NB4 (cell line): ENCODE results near the gene RYR2.

Experiments used
- CTCF ChIP-seq: IDR thresholded peaks from one replicate; pipeline ENCODE4 v1.5.1; 2012; ENCODE audit warnings: low read depth, low read length
- MAX ChIP-seq: IDR thresholded peaks from 2 replicates; pipeline ENCODE4 v1.6.1; 2011; ENCODE audit warnings: low read depth, low read length
- POLR2A ChIP-seq: IDR thresholded peaks from 2 replicates; pipeline ENCODE4 v1.6.1; 2011; ENCODE audit warnings: mild to moderate bottlenecking; ENCODE audit not compliant: insufficient read length; ENCODE audit errors: extremely low read depth

DNA sequence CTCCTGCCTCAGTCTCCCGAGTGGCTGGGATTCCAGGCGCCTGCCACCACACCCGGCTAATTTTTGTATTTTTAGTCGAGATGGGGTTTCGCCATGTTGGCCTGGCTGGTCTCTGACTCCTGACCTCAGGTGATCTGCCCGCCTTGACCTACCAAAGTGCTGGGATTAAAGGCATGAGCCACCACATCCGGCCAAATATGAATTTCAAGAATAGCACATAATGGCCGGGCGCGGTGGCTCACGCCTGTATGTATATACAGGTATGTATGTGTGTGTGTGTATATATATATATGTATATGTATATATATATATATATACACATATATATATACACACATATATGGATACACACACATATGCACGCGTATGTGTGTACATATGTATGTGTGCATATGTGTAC lies 753.6 kb downstream of the RYR2 start:
- no peak for TF ChIP-seq CTCF
- no peak for TF ChIP-seq POLR2A
- no peak for TF ChIP-seq MAX
